GM18909 (cell line): ENCODE measurements around the gene A4GNT.
"Not testable (repeated sequence)": the region's sequence is repeated elsewhere in the genome, so short reads cannot be mapped to it uniquely, and the experiment has no call there.

Experiments
- ATAC-seq: cut with Tn5 transposase; IDR thresholded peaks from one replicate; pipeline ENCODE4 v1.9.1; 2021; ENCODE audit warnings: mild to moderate bottlenecking; ENCODE audit not compliant: unreplicated experiment, poor library complexity

The A4GNT gene

DNA sequence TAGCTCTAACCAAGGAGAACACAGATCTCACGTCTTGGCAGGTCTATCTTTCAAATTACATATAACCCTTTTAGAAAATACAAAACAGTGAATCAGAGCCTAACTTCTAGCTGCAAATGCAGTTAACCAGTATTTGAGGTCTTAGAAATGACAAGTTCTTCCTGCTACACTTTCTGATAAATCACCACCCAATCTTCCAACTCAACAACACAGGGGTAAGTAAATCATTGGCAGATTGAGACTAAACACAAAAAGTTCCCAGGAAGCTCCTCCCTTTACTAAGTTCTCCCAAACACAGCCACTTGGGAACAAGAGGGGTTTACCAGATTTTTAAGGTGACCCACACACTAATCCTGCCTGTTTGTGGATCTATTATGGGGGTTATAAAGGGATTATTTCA is at the start of gene A4GNT:
Gene A4GNT (minus strand): TSS at position 152 of the 400 bp plus-strand sequence. CDS start 1,134 bp downstream, outside the sequence.
- ATAC-seq: no peak

DNA sequence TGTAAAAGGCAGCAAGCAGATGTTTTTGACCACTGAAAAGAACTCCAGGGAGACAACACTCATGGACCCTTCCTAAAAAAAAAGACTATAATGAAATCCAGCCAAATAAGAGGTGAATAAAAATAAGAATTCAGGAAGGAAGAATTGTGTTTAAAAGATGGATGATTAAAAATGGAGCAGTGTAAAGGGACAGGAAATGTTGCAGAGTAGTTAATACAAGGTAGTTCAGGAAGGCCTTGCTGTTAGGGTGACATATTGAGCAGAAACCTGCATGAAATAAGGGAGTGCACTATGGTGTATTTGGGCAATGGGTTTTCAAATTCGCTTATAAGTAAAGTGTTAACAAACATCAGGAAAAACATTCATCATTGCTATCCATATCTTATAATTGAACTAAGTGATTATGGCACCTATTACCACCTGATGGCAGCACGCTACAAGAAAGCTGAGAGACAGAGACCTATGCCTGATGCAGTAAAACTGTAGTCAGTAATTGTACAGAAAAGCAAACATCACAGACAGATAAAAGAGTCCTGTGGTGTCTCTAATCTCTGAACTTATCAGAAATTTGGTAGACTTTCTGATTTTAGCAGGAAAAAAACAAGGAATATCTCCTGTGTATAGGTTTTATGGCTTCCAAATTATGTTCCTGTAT is 48.3 kb upstream of the A4GNT start:
- peak; percentile 83 for ATAC-seq

DNA sequence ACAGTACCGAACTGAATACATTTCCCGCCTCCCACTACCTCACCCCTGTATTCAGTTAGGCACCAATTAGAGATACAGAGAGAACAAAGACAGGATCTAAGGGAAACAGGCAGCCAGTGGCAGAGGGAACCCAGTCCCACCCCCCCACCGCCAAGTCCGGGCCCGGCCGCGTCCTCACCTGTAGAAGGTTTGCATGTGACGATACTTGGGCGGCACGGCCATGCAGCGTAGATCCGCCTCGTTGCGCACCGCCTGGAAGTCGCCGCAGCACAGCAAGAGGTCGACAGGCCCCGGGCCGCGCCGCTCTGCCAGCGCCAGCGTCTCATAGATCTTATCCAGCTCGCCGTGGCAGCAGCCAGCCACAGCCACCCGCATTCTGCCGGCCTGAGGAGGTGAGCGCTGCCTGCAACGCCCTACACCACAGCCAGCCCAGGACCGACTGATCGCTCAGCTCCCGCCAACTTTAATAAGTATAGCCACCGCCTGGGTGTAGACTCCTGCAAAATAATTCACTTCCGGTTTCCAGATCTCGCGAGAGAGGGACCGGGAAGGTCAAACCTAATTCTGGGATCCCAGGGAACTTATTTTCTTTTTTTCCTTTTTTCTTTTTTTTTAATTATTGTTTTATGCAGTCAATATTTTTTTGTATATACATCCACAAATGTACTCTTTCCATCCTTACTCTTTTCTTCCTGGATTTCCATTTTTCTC is 42.4 kb upstream of the A4GNT start, which contains the start of gene DBR1:
Gene DBR1 (minus strand): TSS at position 501 of the 711 bp plus-strand sequence. CDS start 126 bp downstream, at position 375.
- ATAC-seq: peak; percentile 92

DNA sequence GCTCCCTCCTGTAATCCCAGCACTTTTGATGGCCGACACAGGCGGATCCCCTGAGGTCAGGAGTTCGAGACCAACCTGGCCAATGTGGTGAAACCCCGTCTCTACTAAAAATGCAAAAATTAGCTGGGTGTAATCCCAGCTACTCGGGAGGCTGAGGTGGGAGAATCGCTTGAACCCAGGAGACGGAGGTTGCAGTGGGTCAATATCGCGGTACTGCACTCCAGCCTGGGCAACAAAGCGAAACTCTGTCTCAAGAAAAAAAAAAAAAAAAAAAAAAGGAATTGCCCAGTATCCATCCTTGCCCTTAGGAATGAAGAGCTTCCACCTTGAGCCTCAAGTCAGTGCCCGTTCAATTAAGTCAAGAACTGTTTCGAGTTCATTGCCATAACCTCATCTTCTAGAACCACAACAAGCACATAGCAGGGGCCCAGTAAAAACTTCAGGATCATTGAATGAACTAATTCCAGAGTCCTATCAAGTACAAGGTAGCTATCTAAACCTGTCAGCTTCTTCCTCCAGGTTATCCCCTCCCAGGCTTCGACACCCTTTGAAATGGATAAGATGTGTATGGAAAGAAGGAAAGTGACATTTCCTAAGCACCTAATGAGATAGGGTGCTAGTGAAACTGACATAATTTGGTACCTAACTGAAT is 41.7 kb upstream of the A4GNT start:
- no peak for ATAC-seq

DNA sequence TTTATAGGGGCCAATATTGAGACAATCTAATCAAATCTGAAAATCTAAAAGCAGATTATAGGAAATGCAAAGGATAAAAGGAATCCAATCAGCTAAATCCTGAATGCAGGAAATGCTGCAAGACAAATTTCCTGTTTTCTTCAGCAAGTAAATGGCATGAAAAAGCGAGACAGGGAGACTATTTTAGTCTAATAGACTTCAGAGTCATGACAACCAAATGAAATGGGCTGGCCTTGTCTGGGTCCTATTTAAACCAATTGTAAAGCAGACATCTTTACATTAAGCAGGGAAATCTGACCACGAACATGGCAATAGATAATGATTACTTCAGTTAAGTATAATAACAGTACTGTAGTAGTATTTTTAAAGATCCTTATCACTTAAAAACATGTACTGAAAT is 40.4 kb upstream of the A4GNT start:
- ATAC-seq: no peak

DNA sequence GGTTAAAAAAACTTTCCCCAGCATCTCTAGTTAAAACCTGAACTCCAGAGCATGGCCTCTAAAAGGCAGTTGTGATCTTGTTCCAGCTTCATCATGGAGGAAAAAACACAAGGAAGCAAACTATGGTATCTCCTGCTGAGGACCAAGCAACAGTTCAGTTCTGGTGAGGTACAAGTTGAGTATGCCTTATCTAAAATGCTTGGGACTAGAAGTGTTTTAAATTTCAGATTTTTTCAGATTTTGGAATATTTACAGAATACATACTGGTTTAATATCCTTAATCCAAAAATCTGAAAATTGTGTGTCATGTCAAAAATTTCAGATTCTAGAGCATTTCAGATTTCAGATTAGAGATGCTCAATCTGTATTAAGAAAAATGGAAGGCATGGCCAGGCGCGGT is 32.9 kb upstream of the A4GNT start:
- no peak for ATAC-seq

DNA sequence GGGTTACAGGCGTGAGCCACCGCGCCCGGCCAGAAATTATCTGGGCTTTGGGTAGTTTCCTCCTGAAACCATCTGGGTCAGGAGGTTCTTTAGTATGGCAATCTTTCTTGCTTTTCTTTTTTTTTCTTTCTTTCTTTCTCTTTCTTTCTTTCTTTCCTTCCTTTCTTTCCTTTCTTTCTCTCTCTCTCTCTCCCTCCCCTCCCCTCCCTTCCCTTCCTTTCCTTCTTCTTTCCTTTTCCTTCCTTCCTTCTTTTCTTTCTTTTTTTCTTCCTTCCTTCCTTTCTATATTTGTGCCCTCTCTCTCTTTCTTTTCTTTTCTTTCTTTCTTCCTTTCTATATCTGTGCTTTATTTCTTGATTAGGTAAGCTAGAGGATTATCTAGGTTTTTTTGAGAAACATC is 25.6 kb upstream of the A4GNT start:
- ATAC-seq: no peak

DNA sequence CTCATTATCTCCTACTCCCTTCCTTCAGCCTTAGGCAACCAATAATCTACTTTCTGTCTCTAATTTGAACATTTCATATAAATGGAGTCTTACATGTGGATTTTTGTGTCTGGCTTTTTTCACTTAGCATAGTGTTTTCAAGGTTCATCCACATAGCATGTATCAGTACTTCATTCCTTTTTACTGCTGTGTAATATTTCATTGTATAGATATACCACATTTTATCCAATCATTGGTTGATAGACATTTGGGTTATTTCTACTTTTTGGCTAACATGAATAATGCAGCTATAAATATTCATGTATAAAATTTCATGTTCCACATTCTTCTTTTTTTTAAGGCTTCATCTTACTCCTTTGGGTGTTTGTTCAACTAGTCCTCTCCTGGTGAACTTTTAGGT is 22.3 kb upstream of the A4GNT start:
- no peak for ATAC-seq

DNA sequence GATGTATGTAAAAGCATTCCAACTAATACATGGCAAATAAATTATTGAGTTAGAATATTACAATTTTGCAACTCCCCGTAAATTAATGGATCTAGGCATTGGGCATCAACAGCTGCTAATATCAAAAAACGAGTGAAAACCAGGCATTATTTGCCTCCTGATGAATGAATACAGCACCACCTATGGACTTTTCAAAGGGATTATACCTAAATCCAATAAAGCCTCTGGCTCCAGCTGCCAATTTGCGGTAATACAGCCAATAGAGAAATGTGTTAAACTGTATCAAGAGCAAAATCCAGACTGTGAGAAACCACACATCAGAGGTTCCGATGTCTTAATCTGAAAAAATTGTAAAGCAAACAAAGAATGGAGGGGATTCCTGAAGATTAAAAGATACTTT is 16.3 kb upstream of the A4GNT start:
- ATAC-seq: no peak

DNA sequence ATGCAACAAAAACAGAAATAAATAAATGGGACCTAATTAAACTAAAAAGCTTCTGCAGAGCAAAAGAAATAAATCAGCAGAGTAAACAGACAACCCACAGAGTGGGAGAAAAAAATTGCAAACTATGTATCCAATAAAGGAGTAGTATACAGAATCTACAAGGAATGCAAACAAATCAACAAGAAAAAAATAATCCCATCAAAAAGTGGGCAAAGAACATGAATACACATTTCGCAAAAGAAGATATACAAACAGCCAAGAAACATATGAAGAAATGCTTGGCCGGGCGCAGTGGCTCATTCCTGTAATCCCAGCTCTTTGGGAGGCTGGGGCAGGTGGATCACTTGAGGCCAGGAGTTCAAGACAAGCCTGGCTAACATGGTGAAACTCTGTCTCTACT is 10.0 kb upstream of the A4GNT start:
- not testable (repeated sequence) for ATAC-seq

DNA sequence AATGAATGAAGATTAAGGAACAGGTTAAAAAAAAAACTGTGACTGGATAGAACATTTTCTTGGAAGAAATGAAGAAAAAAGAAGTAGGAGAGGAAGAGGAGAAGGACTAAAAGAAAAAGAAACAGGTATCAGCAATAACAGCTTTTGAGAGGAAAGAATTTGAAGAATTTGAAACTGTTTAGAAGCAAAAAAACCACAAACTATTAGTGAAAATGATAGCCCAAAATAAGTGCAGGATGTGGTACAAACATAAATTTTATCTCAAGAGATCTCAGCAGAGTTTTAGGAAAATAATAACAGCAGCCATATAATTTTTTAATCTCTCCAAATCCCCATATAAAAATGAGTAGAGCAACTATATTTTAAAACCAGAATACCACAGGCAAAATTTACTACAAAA is 8.8 kb upstream of the A4GNT start:
- ATAC-seq: no peak

DNA sequence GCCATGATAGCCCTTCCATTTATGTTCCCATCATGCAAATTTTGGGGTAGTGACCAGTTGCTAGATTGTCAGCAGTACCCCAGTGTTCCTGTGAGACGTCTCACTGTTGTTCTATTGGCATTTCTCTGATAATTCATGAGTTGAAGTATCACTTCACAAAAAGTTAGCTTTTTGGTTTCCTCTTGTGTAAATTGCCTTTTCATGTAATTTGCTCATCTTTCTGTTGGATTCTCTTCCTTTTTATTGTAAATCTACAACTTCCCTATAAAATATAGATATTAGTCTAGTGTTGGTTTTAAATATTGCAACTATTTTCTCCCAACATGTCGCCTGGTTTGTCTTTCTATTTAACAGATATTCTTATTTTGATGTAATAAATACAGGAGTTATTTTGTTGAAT is 7.5 kb upstream of the A4GNT start:
- ATAC-seq: no peak

DNA sequence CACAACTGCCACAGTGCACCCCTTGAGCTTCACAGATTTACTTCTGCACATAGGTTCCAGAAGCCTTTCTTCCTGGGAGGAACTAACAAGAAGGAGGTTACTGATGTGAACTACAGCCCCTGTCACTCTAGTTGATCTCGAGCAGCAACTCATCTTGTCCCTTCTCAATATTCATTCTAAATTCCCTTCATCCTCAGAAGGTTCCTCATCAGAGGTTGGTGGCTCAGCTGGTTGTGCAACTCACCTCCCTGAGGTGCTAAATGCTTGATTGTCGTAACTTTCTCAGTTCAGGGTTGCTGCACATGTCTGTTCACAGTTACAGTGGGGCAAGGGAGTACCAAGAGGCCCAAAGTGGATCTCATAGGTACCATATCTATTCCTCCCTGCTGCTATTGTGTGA is 5.7 kb upstream of the A4GNT start:
- no peak for ATAC-seq

DNA sequence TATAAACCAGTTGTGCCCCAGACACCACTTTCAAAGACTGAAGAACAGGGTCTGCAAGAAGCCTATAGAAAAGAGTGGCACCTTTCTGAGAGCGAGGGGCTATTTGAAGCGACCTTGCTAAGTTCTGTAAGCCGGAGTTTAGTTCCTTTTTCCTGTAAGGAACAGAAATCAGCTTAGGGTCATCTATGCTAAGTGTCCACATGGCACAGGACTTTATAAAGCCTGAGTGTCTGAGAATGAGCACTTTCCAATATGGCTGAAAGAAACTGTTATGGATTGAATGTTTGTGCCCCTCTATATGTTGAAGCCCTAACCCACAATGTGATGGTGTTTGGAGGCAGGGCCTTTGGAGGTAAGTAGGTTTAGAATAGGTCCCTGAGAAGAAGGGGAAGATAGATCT is 4.0 kb upstream of the A4GNT start:
- no peak for ATAC-seq

DNA sequence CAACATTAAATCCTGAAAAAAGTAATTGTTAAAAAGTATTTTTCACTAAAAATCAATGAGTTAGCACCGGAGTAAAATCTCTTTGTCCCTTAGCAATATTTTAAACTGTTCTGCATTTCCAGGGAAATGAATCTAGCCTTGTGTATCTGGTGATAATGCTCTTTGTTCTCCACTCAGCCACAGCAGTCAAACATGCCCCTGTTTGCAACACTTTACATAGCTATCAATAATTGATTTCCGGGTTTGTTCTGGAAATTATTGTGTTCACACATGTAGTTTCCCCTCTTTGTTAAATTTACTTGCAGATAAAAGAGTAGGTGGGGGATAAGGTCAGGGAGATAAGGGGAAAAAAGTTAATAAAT is 3.6 kb upstream of the A4GNT start:
- ATAC-seq: no peak

DNA sequence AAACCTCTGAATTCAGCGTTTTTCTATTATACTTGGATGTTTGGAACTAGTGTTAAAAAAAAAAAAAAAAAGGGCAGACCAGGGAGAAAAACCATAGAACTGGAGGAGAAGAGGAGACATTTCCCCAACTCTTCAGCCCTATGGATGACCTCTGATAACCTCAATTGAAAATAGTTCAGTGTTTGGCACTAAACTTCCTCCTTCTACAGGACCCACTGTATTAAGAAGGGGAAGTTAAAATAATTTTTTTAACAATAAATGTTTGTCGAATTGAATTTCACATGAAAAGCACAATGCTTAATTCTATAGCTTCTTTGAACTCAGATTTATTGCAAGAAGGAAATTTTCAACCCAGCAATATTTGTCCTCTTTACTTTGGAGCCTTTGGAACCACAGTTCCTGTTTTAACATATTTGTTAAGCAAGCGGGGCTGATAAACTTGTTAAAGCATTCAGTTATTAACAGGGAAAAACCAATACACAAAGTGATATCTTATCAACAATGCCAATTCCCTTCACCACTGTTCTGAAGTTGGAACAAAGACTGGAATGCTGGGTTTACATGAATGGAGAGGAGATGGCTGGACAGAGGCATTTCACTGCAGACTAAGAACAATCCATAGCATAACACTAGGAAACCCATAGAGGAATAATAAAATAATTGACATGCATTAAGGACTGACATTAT is 3.1 kb upstream of the A4GNT start:
- ATAC-seq: no peak

DNA sequence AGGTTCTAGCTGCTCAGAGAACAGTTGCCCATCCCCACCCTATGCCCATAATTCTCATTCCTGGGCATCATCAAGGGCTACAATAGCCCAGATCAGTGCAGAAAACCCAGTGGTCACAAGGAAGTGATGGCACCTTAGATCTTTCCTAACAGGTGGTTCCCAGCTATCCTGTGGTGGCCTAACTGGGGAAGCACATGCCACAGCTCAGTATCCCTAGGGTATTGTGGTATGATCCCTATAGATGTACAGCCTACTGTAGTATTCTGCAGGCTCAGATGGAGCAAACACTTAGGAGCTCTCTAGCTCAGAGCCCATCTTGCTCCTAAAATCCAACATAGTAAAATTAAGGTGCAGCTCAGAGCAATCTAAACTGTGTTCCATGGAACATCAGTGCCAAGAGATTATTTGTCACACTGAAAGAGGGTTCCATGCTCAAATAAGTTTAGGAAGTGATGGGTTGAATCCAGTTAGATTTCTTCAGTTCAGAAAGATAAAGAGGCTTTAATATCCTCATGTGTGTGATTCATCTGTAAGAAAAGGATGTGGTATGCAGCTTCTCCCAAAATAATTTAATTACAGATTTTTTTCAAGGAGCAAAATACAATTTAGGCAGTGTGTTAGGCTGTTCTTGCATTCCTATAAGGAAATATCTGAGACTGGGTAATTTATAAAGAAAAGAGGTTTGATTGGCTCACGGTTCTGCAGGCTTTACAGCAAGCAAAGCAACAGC is 4.4 kb downstream of the A4GNT start:
- no peak for ATAC-seq

DNA sequence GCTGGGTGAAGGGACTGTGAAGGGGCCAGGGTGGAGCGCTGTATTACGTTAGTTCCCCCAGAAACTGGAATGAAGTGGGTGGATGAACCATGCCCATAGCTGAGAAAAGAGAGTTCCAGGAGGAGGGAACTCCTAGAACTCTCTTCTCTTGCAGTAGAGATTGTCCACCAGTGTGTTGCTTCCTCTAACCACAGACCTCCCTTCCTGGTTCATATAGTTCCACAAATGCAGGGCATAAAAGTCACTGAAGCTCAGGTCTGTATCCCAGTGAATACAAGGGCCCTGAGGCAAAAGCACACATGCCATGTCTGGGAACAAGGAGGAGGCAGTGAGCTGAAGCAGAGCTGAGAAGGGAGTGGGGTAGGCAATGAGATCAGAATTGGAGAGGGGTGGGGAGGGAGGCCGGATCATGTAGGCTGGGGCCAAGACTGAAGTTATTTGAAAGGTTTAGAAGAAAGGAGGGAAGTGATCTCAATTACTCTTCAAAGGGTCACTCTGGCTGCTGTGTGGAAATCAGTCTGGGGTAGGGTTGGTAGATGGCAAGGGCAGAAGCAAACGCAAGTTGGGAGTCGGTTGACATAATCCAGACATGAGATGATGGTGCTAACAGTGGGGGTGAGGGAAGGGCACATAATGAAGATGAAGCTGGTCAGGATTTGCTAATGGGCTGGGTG is 6.5 kb downstream of the A4GNT start:
- no peak for ATAC-seq

DNA sequence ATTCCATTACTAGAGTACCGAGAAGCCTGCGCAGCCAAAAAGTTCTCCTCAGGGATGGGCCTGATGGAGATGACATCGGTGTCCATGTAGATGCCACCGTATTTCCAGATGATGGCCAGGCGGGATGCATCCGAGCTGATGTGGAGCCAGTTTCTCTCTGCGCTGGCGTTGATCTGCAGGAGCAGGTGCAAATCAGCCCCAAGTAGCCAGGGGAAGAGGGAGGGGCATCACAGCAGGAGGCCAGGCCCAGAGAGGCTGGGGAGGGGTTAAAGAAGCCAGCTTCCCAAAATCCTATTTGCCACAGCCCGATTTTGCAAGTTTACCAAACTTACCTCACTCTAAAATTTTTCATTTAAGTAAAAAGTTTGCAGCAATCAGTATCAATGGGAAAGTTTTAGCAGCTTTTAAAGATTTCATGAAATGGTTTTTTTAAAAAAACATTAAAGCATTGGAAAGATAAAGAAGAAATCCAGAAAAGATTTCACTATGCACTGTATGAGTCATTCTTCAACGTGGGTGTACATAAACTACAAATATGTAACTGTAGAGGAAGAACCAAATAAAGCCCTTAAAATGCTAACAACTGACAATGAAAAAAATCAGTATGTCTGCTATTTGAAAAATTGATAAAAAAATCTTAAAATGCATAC is 7.4 kb downstream of the A4GNT start:
- ATAC-seq: no peak
